Vagina (tissue), 2 donors: ENCODE results near the gene ZDHHC3. TPM values are rescaled to one million over a fixed set of nuclear protein-coding genes. Genes with fewer than 3 reads are reported as not detected.

ENCODE experiments used
- DNase-seq, 2 donors: peaks; one replicate each; pipeline ENCODE4 v3.0.0-alpha.2; 2017; ENCODE audit errors: extremely low spot score in 2 of 2
- H3K27ac ChIP-seq: fragments of 200-600 bp; sonication (generic); one replicate; pipeline ENCODE4 v1.5.1; 2019
- H3K27me3 ChIP-seq: fragments of 200-600 bp; sonication (generic); one replicate; pipeline ENCODE4 v1.5.1; 2019
- H3K36me3 ChIP-seq, 2 donors: fragments of 200-600 bp; sonication (generic); one replicate each; pipeline ENCODE4 v1.5.1; 2017 to 2019
- H3K4me1 ChIP-seq: fragments of 200-600 bp; sonication (generic); one replicate; pipeline ENCODE4 v1.5.1; 2019
- H3K4me3 ChIP-seq, 2 donors: fragments of 200-600 bp; sonication (generic); 1 replicate in 1 of 2; 2 replicates in 1 of 2; pipeline ENCODE4 v1.5.1; 2016 to 2019
- H3K9me3 ChIP-seq: fragments of 200-600 bp; sonication (generic); one replicate; pipeline ENCODE4 v1.5.1; 2019
- CTCF ChIP-seq, 3 experiments: fragments of 450-650 bp in 2 of 3; fragments of 200-600 bp in 1 of 3; sonication (generic) in 1 of 3; IDR thresholded peaks; one replicate each; pipeline ENCODE4 v1.5.1; 2017 to 2019; ENCODE audit warnings: antibody characterized with exemption in 3 of 3, mild to moderate bottlenecking in 2 of 3, moderate library complexity in 2 of 3
- POLR2A ChIP-seq, 2 donors: fragments of 450-650 bp; IDR thresholded peaks; one replicate each; pipeline ENCODE4 v1.6.1; 2017; ENCODE audit warnings: antibody characterized with exemption in 2 of 2, mild to moderate bottlenecking in 2 of 2, moderate library complexity in 2 of 2
- POLR2AphosphoS5 ChIP-seq, 2 donors: sonication (generic); formaldehyde crosslinking; IDR thresholded peaks; one replicate each; pipeline ENCODE4 v1.9.0; 2017; ENCODE audit warnings: antibody characterized with exemption in 2 of 2, mild to moderate bottlenecking in 2 of 2, low read depth in 1 of 2; ENCODE audit not compliant: insufficient read depth in 1 of 2
- intact Hi-C: fragments of 100-400 bp; cut with DNase I; formaldehyde crosslinking; loops from one replicate; pipeline ENCODE4 v1.15.1; 2023
- total RNA-seq: library from RNA; depleted of rRNA; stranded (reverse); fragments of >200 nt; gene quantifications from one replicate; pipeline ENCODE4 v1.2.3, GENCODE V29; 2016

ZDHHC3 gene
- total RNA-seq, 1 donor from 2014 or later: 83.5 TPM

GRCh38 chr3:44915702-44916438 is 60.1 kb downstream of the ZDHHC3 start:
- Histone ChIP-seq H3K9me3 (no peaks in the 10 kb centered on the region), H3K36me3 (no peaks in the 10 kb centered on the region), H3K27ac (no peak overlapping the region), H3K4me1 (no peaks in the 10 kb centered on the region), H3K4me3 (no peak overlapping the region), H3K27me3 (no peaks in the 10 kb centered on the region)
- intact Hi-C loops: no loop called here
- TF ChIP-seq POLR2AphosphoS5 (IDR thresholded peaks at IDR 0.05; ENCODE audit: insufficient read depth in 1 of 2, low read depth in 1 of 2) (no peak), CTCF (IDR thresholded peaks at IDR 0.05) (no peak), POLR2A (IDR thresholded peaks at IDR 0.05) (no peak)
- DNase-seq: no peak

GRCh38 chr3:44914936-44915335 is 61.0 kb downstream of the ZDHHC3 start:
- intact Hi-C loops: no loop called here
- Histone ChIP-seq H3K27me3 (no peaks in the 10 kb centered on the region), H3K27ac (no peak overlapping the region), H3K9me3 (no peaks in the 10 kb centered on the region), H3K36me3 (no peaks in the 10 kb centered on the region), H3K4me1 (no peaks in the 10 kb centered on the region), H3K4me3 (no peak overlapping the region)
- TF ChIP-seq POLR2A (IDR thresholded peaks at IDR 0.05) (no peak), POLR2AphosphoS5 (IDR thresholded peaks at IDR 0.05; ENCODE audit: insufficient read depth in 1 of 2, low read depth in 1 of 2) (no peak)
- DNase-seq: no peak

- Histone ChIP-seq H3K36me3 (no peaks in the 10 kb centered on the region), H3K4me1 (no peaks in the 10 kb centered on the region), H3K9me3 (no peaks in the 10 kb centered on the region), H3K27ac (no peak overlapping the region), H3K4me3 (no peak overlapping the region), H3K27me3 (no peaks in the 10 kb centered on the region)
- intact Hi-C loops: no loop called here
- TF ChIP-seq POLR2AphosphoS5 (IDR thresholded peaks at IDR 0.05; ENCODE audit: insufficient read depth in 1 of 2, low read depth in 1 of 2) (no peak), CTCF (IDR thresholded peaks at IDR 0.05) (peak; percentile 29 to 46 (median 37)), POLR2A (IDR thresholded peaks at IDR 0.05) (no peak)
- DNase-seq: no peak
These were observed 62.0 kb downstream of the ZDHHC3 start for GRCh38 chr3:44913868-44914468.

- intact Hi-C loops: no loop called here
- H3K27ac ChIP-seq: no peak overlapping the region
- no peak for DNase-seq
- H3K27me3 ChIP-seq: no peaks in the 10 kb centered on the region
- TF ChIP-seq POLR2AphosphoS5 (IDR thresholded peaks at IDR 0.05; ENCODE audit: insufficient read depth in 1 of 2, low read depth in 1 of 2): no peak
- TF ChIP-seq CTCF (IDR thresholded peaks at IDR 0.05): no peak
- no peak for TF ChIP-seq POLR2A (IDR thresholded peaks at IDR 0.05)
- H3K4me3 ChIP-seq: no peak overlapping the region
- H3K4me1 ChIP-seq: no peaks in the 10 kb centered on the region
- no peaks in the 10 kb centered on the region for H3K36me3 ChIP-seq
- H3K9me3 ChIP-seq: no peaks in the 10 kb centered on the region
These were observed 65.3 kb downstream of the ZDHHC3 start for GRCh38 chr3:44910693-44911092.

GRCh38 chr3:44909063-44909462 is 66.9 kb downstream of the ZDHHC3 start:
- H3K36me3 ChIP-seq: no peaks in the 10 kb centered on the region
- intact Hi-C loops: no loop called here
- no peaks in the 10 kb centered on the region for H3K9me3 ChIP-seq
- H3K4me1 ChIP-seq: no peaks in the 10 kb centered on the region
- DNase-seq: no peak
- H3K27ac ChIP-seq: no peak overlapping the region
- no peak overlapping the region for H3K4me3 ChIP-seq
- no peaks in the 10 kb centered on the region for H3K27me3 ChIP-seq
- TF ChIP-seq POLR2AphosphoS5 (IDR thresholded peaks at IDR 0.05; ENCODE audit: insufficient read depth in 1 of 2, low read depth in 1 of 2) (no peak), CTCF (IDR thresholded peaks at IDR 0.05) (no peak), POLR2A (IDR thresholded peaks at IDR 0.05) (no peak)
